Measurements from ENCODE around the gene PIGC.

The PIGC gene

DNA sequence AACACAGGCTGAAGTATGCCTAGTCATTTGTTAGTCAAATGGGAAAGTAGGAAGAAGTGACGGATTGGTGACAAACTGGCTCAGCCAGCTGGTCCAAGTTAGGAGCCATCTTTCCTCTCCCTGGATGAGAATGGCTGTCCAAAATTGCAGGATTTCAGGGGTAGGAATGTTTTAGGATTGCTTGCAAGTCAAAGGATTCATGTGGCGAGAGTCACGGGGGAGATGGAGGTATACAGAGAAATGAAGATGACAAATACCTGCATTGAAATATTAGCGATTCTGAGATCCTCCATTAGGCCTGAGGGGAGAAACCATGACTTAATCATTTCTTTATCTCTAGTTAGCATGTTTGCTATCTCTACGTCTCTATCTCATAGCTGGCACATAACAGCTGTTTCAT is 41.8 kb upstream of the PIGC start:
- no peak for DNase-seq (ENCODE audit: low read depth)
- H3K4me3 ChIP-seq (ENCODE audit: low read depth, low read length) = no peak overlapping the region
- TF ChIP-seq CTCF (IDR thresholded peaks at IDR 0.05; ENCODE audit: insufficient read depth, low read depth, low read length, missing control alignments) = no peak

GRCh38 chr1:172484252-172484651 is 40.4 kb upstream of the PIGC start:
- no peak for DNase-seq (ENCODE audit: low read depth)
- H3K4me3 ChIP-seq (ENCODE audit: low read depth, low read length) = no peak overlapping the region
- no peak for TF ChIP-seq CTCF (IDR thresholded peaks at IDR 0.05; ENCODE audit: insufficient read depth, low read depth, low read length, missing control alignments)

DNA sequence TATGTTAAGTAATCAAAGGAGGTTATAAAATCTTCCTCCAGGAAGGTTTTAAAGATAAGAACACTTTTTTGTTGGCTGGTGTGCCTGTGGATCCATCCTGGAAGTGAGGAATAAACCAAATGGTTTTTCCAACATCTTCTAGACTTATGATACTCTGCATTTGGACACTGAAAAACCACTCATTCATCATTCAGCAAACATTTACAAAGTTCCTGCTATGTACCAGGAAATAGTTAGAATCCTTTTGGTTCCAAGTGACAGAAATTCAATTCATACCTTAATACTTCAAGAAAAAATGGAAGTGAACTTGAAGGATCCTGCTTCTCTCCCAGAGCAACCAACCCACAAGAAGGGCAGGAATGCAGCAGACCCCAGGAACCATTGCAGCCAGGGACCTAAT is 39.6 kb upstream of the PIGC start:
- no peak overlapping the region for H3K4me3 ChIP-seq (ENCODE audit: low read depth, low read length)
- no peak for TF ChIP-seq CTCF (IDR thresholded peaks at IDR 0.05; ENCODE audit: insufficient read depth, low read depth, low read length, missing control alignments)
- DNase-seq (ENCODE audit: low read depth) = no peak

DNA sequence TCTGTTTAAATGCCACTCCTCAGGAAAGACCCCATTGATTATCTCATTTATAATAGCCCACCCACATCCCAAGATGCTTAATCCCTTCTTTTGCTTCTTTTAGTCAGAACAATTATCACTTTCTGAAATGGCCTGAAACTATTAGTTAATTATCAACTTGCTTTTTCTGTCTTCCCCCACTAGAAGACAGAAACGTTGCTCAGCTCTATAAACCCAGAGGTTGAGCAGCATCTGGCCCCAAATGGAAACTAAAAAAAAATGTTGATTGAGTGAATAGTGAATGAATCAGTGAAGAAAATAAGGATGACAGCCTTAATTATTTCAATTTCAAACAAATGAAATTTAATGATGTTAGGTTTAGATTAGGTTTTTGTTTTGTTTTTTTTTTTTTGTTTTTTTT is 38.2 kb upstream of the PIGC start:
- H3K4me3 ChIP-seq (ENCODE audit: low read depth, low read length) = no peak overlapping the region
- DNase-seq (ENCODE audit: low read depth) = no peak
- no peak for TF ChIP-seq CTCF (IDR thresholded peaks at IDR 0.05; ENCODE audit: insufficient read depth, low read depth, low read length, missing control alignments)

- no peak for DNase-seq (ENCODE audit: low read depth)
- H3K4me3 ChIP-seq (ENCODE audit: low read depth, low read length) = no peak overlapping the region
- no peak for TF ChIP-seq CTCF (IDR thresholded peaks at IDR 0.05; ENCODE audit: insufficient read depth, low read depth, low read length, missing control alignments)
Measured at GRCh38 chr1:172480431-172480830, 36.6 kb upstream of the PIGC start.

GRCh38 chr1:172478485-172478884 is 34.6 kb upstream of the PIGC start:
- no peak overlapping the region for H3K4me3 ChIP-seq (ENCODE audit: low read depth, low read length)
- DNase-seq (ENCODE audit: low read depth) = no peak
- no peak for TF ChIP-seq CTCF (IDR thresholded peaks at IDR 0.05; ENCODE audit: insufficient read depth, low read depth, low read length, missing control alignments)

GRCh38 chr1:172477741-172478140 is 33.9 kb upstream of the PIGC start:
- no peak overlapping the region for H3K4me3 ChIP-seq (ENCODE audit: low read depth, low read length)
- no peak for DNase-seq (ENCODE audit: low read depth)
- TF ChIP-seq CTCF (IDR thresholded peaks at IDR 0.05; ENCODE audit: insufficient read depth, low read depth, low read length, missing control alignments) = no peak

Data from GM12865 (cell line).